ENCODE results near the gene CD177. TPM values are rescaled to one million over a fixed set of nuclear protein-coding genes. Genes with fewer than 3 reads are reported as not detected.

The CD177 gene
- total and polyA plus RNA-seq, 2 of the 8 experiments (the other 6 are each of a cell fraction or from before 2014, with no cell fraction given), result 3.4 to 10.0 TPM

DNA sequence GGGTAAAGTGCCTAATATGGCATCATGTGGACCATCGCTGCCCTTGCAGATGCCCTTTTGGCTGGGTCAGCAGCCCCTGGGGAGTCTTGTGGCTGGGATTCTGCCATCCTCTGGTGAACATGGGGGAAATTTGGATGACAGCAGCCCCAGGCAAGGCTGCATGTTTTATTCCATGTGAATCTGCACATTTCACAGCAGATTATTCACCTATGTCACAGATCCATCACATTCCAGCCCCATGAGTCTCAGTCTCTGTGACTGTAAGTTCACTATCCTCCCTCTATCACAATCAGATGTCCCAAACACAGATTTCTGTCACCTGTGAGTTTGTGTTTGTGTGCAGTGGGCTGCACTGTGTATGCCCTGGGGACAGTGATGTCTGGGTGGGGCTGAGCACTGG, 47.4 kb upstream of the CD177 start:
- Histone ChIP-seq H2AFZ (ENCODE audit: low read length) (no peak overlapping the region), H3K18ac (ENCODE audit: extremely low read depth, low read length) (no peak overlapping the region), H2BK120ac (replicated peaks; ENCODE audit: low read depth, low read length) (no peak overlapping the region), H4K20me1 (replicated peaks in 1 of 2; ENCODE audit: control insufficient read depth in 1 of 2, insufficient read depth in 2 of 2, low read length in 2 of 2) (no peaks in the 10 kb centered on the region), H3K9me3 (ENCODE audit: insufficient read depth in 2 of 2, low read depth in 1 of 2, low read length in 1 of 2) (peaks cover 62 to 88% of the 10 kb centered on the region in 2 experiments), H3K27ac (ENCODE audit: low read depth, low read length) (no peak overlapping the region), H2BK12ac (ENCODE audit: low read depth, low read length) (no peak overlapping the region), H2AK5ac (ENCODE audit: low read depth, low read length) (no peak overlapping the region), H3K9ac (replicated peaks in 1 of 4; ENCODE audit: extremely low read depth in 1 of 4, low read depth in 3 of 4, low read length in 3 of 4) (no peak overlapping the region), H2BK5ac (ENCODE audit: low read depth, low read length) (no peak overlapping the region), H3K4me2 (ENCODE audit: insufficient read depth in 1 of 2, low read depth in 2 of 2, low read length in 2 of 2) (no peak overlapping the region), H3K79me2 (ENCODE audit: control insufficient read depth in 1 of 2, insufficient read depth in 2 of 2, low read length in 2 of 2) (no peaks in the 10 kb centered on the region), H3K27me3 (replicated peaks in 1 of 4; ENCODE audit: control insufficient read depth in 3 of 4, extremely low read depth in 1 of 4, insufficient read depth in 3 of 4, low read length in 3 of 4) (no peaks in the 10 kb centered on the region), H3K4me3 (ENCODE audit: extremely low read depth in 1 of 4, insufficient read depth in 2 of 4, low read depth in 3 of 4, low read length in 4 of 4) (no peak overlapping the region), H2BK20ac (ENCODE audit: low read length) (no peak overlapping the region), H3K14ac (ENCODE audit: insufficient read length) (no peak overlapping the region), H3K4ac (replicated peaks; ENCODE audit: insufficient read length, low read depth, low read length) (no peak overlapping the region), H4K91ac (replicated peaks; ENCODE audit: insufficient read length, low read length) (no peak overlapping the region), H4K5ac (ENCODE audit: insufficient read length, low read depth, low read length) (no peak overlapping the region), H4K8ac (ENCODE audit: extremely low read depth, insufficient read depth, low read length) (no peak overlapping the region), H3K79me1 (ENCODE audit: low read depth, low read length) (no peaks in the 10 kb centered on the region), H3K56ac (replicated peaks; ENCODE audit: insufficient read length, low read depth, low read length) (no peak overlapping the region), H3K36me3 (ENCODE audit: control insufficient read depth in 2 of 4, insufficient read depth in 4 of 4, low read length in 3 of 4) (no peaks in the 10 kb centered on the region), H3K23me2 (ENCODE audit: low read depth, low read length) (no peaks in the 10 kb centered on the region), H3K23ac (ENCODE audit: insufficient read length) (no peak overlapping the region), H3K4me1 (replicated peaks in 1 of 4; ENCODE audit: control insufficient read depth in 3 of 4, insufficient read depth in 4 of 4, low read length in 3 of 4) (no peaks in the 10 kb centered on the region), H2BK15ac (ENCODE audit: low read length) (no peak overlapping the region)
- DNase-seq (ENCODE audit: low read depth in 1 of 2, low spot score in 2 of 2), result no peak
- FAIRE-seq, result no peak
- ChIA-PET POLR2A (ENCODE audit: partially characterized antibody) (no interaction called here), CTCF (ENCODE audit: partially characterized antibody) (no interaction called here)
- 91% methylated on average over 1 of the region's 1 CpG; no CpG with 5 or more reads in 1 of the 2 experiments for WGBS, 2 experiments (ENCODE audit: extremely low coverage in 1 of 2, insufficient coverage in 1 of 2, insufficient read length in 1 of 2, insufficient replicate concordance in 2 of 2, low coverage in 1 of 2, low lambda C conversion rate in 2 of 2, missing lambda C conversion rate in 1 of 2)
- TF ChIP-seq, protein P1, sequence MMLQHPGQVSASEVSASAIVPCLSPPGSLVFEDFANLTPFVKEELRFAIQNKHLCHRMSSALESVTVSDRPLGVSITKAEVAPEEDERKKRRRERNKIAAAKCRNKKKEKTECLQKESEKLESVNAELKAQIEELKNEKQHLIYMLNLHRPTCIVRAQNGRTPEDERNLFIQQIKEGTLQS (IDR thresholded peaks at IDR 0.05; ENCODE audit: insufficient read depth, low read depth, low read length), result no peak
- TF ChIP-seq SP4 (IDR thresholded peaks at IDR 0.05; ENCODE audit: low read length) (no peak), SRF (IDR thresholded peaks at IDR 0.05; ENCODE audit: low read depth, low read length) (no peak), GABPA (IDR thresholded peaks at IDR 0.05; ENCODE audit: borderline replicate concordance, insufficient read depth, low read length) (no peak), RAD21 (IDR thresholded peaks at IDR 0.05 in 1 of 2, conservative IDR thresholded peaks at IDR 0.05 in 1 of 2; ENCODE audit: low read depth in 2 of 2, low read length in 2 of 2) (no peak), CHD2 (IDR thresholded peaks at IDR 0.05; ENCODE audit: low read length) (no peak), SUZ12 (IDR thresholded peaks at IDR 0.05; ENCODE audit: low read length) (no peak), SAP30 (IDR thresholded peaks at IDR 0.05; ENCODE audit: insufficient read depth, insufficient replicate concordance, low read length) (no peak), EZH2 (IDR thresholded peaks at IDR 0.05; ENCODE audit: low read depth, low read length, severe bottlenecking) (no peak), HDAC6 (IDR thresholded peaks at IDR 0.05; ENCODE audit: low read depth, low read length) (no peak), EGR1 (IDR thresholded peaks at IDR 0.05; ENCODE audit: borderline replicate concordance, low read depth, low read length) (no peak), POU5F1 (IDR thresholded peaks at IDR 0.05; ENCODE audit: low read depth, low read length) (no peak), TAF1 (IDR thresholded peaks at IDR 0.05; ENCODE audit: low read depth, low read length) (no peak)
- TF ChIP-seq, protein P2, sequence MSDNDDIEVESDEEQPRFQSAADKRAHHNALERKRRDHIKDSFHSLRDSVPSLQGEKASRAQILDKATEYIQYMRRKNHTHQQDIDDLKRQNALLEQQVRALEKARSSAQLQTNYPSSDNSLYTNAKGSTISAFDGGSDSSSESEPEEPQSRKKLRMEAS (IDR thresholded peaks at IDR 0.05), result no peak
